Neural cell (in vitro differentiated cells): Measurements from ENCODE around the gene GLA. TPM values are rescaled to one million over a fixed set of nuclear protein-coding genes. Genes with fewer than 3 reads are reported as not detected.

Source experiments
- H2AFZ ChIP-seq: fragments of 200-600, 300-800 bp; sonication (generic), shearing (Covaris generic); 2 replicates; pipeline ENCODE4 v1.6.0; 2014; ENCODE audit warnings: low read depth, mild to moderate bottlenecking, antibody characterized with exemption, low read length, moderate library complexity
- H3F3A ChIP-seq: fragments of 200-600 bp; shearing (Covaris generic); 2 replicates; pipeline ENCODE4 v1.6.1; 2016; ENCODE audit warnings: mild to moderate bottlenecking, moderate library complexity, mixed read lengths, antibody characterized with exemption, low read length; ENCODE audit not compliant: insufficient read depth, poor library complexity, severe bottlenecking
- H3K27ac ChIP-seq: fragments of 200-600, 300-800 bp; sonication (generic), shearing (Covaris generic); 2 replicates; pipeline ENCODE4 v1.5.1; 2014; ENCODE audit warnings: mild to moderate bottlenecking, low read length, moderate library complexity
- H3K27me3 ChIP-seq: fragments of 300-800, 200-600 bp; sonication (generic), shearing (Covaris generic); 2 replicates; pipeline ENCODE4 v1.6.0; 2014; ENCODE audit warnings: mild to moderate bottlenecking, low read depth, low read length, moderate library complexity; ENCODE audit not compliant: insufficient read depth
- H3K36me3 ChIP-seq: fragments of 300-800, 200-600 bp; sonication (generic), shearing (Covaris generic); 2 replicates; pipeline ENCODE4 v1.5.1; 2014; ENCODE audit warnings: mild to moderate bottlenecking, antibody characterized with exemption, low read length, moderate library complexity; ENCODE audit not compliant: insufficient read depth
- H3K4me2 ChIP-seq: fragments of 300-800, 200-600 bp; sonication (generic), shearing (Covaris generic); 2 replicates; pipeline ENCODE4 v1.6.0; 2014; ENCODE audit warnings: mild to moderate bottlenecking, low read length
- H3K4me3 ChIP-seq: fragments of 300-800, 200-600 bp; sonication (generic), shearing (Covaris generic); 2 replicates; pipeline ENCODE4 v1.5.1; 2014; ENCODE audit warnings: mild to moderate bottlenecking, low read length, moderate library complexity
- H3K79me2 ChIP-seq: fragments of 200-600 bp; shearing (Covaris generic); replicated peaks from 2 replicates; pipeline ENCODE4 v1.6.0; 2014; ENCODE audit warnings: mild to moderate bottlenecking, low read length, moderate library complexity; ENCODE audit not compliant: insufficient read depth
- H3K9ac ChIP-seq: fragments of 300-800, 200-600 bp; sonication (generic), shearing (Covaris generic); 2 replicates; pipeline ENCODE4 v1.6.1; 2016; ENCODE audit warnings: mild to moderate bottlenecking, low read length, mixed read lengths
- H3K9me2 ChIP-seq: fragments of 200-600 bp; shearing (Covaris generic); 2 replicates; pipeline ENCODE4 v1.6.1; 2016; ENCODE audit warnings: mild to moderate bottlenecking, low read length, mixed read lengths; ENCODE audit not compliant: insufficient read depth
- H3K9me3 ChIP-seq: fragments of 200-600, 300-800 bp; sonication (generic), shearing (Covaris generic); 2 replicates; pipeline ENCODE4 v1.6.1; 2016; ENCODE audit warnings: mild to moderate bottlenecking, mixed run types, low read length, moderate library complexity, mixed read lengths
- H4K20me1 ChIP-seq: fragments of 200-600 bp; shearing (Covaris generic); 2 replicates; pipeline ENCODE4 v1.6.1; 2016; ENCODE audit warnings: mild to moderate bottlenecking, mixed run types; ENCODE audit not compliant: insufficient read depth
- CTCF ChIP-seq: fragments of 450-650 bp; IDR thresholded peaks from 2 replicates; pipeline ENCODE4 v1.5.1; 2014; ENCODE audit warnings: antibody characterized with exemption, mild to moderate bottlenecking, moderate library complexity; ENCODE audit not compliant: poor library complexity, severe bottlenecking
- EP300 ChIP-seq: fragments of 450-650 bp; conservative IDR thresholded peaks from 2 replicates; pipeline ENCODE4 v1.6.1; 2014; ENCODE audit warnings: antibody characterized with exemption, mild to moderate bottlenecking, moderate library complexity; ENCODE audit not compliant: poor library complexity, severe bottlenecking
- EZH2 ChIP-seq: fragments of 200-600, 300-800 bp; shearing (Covaris generic), sonication (generic); IDR thresholded peaks from 2 replicates; pipeline ENCODE4 v1.6.1; 2014; ENCODE audit warnings: antibody characterized with exemption, low read length, borderline replicate concordance, mild to moderate bottlenecking; ENCODE audit not compliant: insufficient read depth, poor library complexity, severe bottlenecking
- RAD21 ChIP-seq: fragments of 450-650 bp; conservative IDR thresholded peaks from 2 replicates; pipeline ENCODE4 v1.6.1; 2014; ENCODE audit warnings: antibody characterized with exemption, mild to moderate bottlenecking, moderate library complexity
- REST ChIP-seq: IDR thresholded peaks from 2 replicates; pipeline ENCODE4 v1.6.1; 2012; ENCODE audit warnings: borderline replicate concordance
- SMC3 ChIP-seq: fragments of 450-650 bp; conservative IDR thresholded peaks from 2 replicates; pipeline ENCODE4 v1.6.1; 2014; ENCODE audit warnings: antibody characterized with exemption, mild to moderate bottlenecking, moderate library complexity; ENCODE audit not compliant: poor library complexity
- TAF1 ChIP-seq: IDR thresholded peaks from 2 replicates; pipeline ENCODE4 v1.6.1; 2012; ENCODE audit warnings: low read depth
- polyA plus RNA-seq: library from polyadenylated mRNA; depleted of rRNA; stranded (reverse); fragments of >200 nt; gene quantifications from 2 replicates; pipeline ENCODE4 v1.2.3, GENCODE V29; 2014

GLA gene
- polyA plus RNA-seq, 1 donor from 2014 or later, result 39.0 TPM

GRCh38 chrX:101415180-101416145 is 7.7 kb upstream of the GLA start:
- Histone ChIP-seq H3K79me2 (peaks cover 8% of the 10 kb centered on the region), H3K9ac (no peak overlapping the region), H3K36me3 (no peaks in the 10 kb centered on the region), H2AFZ (no peak overlapping the region), H4K20me1 (no peaks in the 10 kb centered on the region), H3K27me3 (no peaks in the 10 kb centered on the region), H3K9me2 (no peaks in the 10 kb centered on the region), H3F3A (no peaks in the 10 kb centered on the region), H3K27ac (no peak overlapping the region), H3K4me2 (no peak overlapping the region), H3K4me3 (no peak overlapping the region), H3K9me3 (no peaks in the 10 kb centered on the region)
- TF ChIP-seq REST (no peak), RAD21 (peak; percentile 70), CTCF (peak; percentile 72), SMC3 (peak; percentile 66)

GRCh38 chrX:101411984-101412383 is 4.3 kb upstream of the GLA start:
- Histone ChIP-seq H3K27me3 (no peaks in the 10 kb centered on the region), H3K9ac (no peak overlapping the region), H3F3A (no peaks in the 10 kb centered on the region), H3K4me3 (no peak overlapping the region), H3K9me2 (no peaks in the 10 kb centered on the region), H2AFZ (no peak overlapping the region), H3K4me2 (no peak overlapping the region), H4K20me1 (no peaks in the 10 kb centered on the region), H3K79me2 (peaks cover 28% of the 10 kb centered on the region), H3K36me3 (no peaks in the 10 kb centered on the region), H3K9me3 (no peaks in the 10 kb centered on the region), H3K27ac (no peak overlapping the region)
- TF ChIP-seq CTCF (no peak), TAF1 (no peak), RAD21 (no peak), EZH2 (no peak), SMC3 (no peak), EP300 (no peak), REST (no peak)
